IPS-20b (cell line): ENCODE measurements around the gene ULK4.
"Not testable (repeated sequence)": the region's sequence is repeated elsewhere in the genome, so short reads cannot be mapped to it uniquely, and the experiment has no call there.

Experiments used
- H3K27ac ChIP-seq: one replicate; pipeline ENCODE4 v1.5.1; 2013; ENCODE audit warnings: low read length
- H3K27me3 ChIP-seq: 2 replicates; pipeline ENCODE4 v1.6.1; 2013; ENCODE audit warnings: mild to moderate bottlenecking, low read length, inconsistent platforms; ENCODE audit not compliant: insufficient read depth
- H3K36me3 ChIP-seq: 2 replicates; pipeline ENCODE4 v1.6.1; 2013; ENCODE audit warnings: low read depth, mild to moderate bottlenecking, inconsistent platforms, low read length, moderate library complexity; ENCODE audit not compliant: insufficient read depth
- H3K4me1 ChIP-seq: 2 replicates; pipeline ENCODE4 v1.6.1; 2013; ENCODE audit warnings: mild to moderate bottlenecking, control low read depth, inconsistent platforms, low read length, moderate library complexity; ENCODE audit not compliant: insufficient read depth
- H3K4me3 ChIP-seq: 2 replicates; pipeline ENCODE4 v1.5.1; 2013; ENCODE audit warnings: mild to moderate bottlenecking, low read length, inconsistent platforms
- H3K9ac ChIP-seq: 2 replicates; pipeline ENCODE4 v1.6.1; 2013; ENCODE audit warnings: low read depth, mild to moderate bottlenecking, inconsistent platforms, low read length, moderate library complexity
- H3K9me3 ChIP-seq: 2 replicates; pipeline ENCODE4 v1.6.1; 2013; ENCODE audit warnings: mild to moderate bottlenecking, low read depth, low read length, inconsistent platforms; ENCODE audit not compliant: insufficient read depth

ULK4 gene

DNA sequence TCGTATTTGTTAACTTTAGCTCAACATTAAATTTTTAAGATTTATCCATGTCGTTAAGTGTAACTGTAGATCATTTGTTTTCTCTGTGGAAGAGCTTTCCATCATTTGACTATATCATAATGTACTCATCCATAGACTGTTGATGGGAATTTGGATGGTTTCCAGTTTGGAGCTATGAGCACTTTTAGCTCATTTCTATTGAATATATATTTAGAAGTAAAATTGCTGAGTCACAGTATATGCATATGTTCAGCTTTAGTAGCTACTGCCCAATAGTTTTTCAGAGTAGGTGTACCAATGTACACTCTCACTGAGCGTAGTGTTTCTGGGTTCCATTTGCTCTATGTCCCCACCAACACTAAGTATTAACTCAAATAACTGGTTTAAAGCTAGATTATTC lies 263.0 kb downstream of the ULK4 start:
- no peaks in the 10 kb centered on the region for H3K36me3 ChIP-seq
- H3K4me3 ChIP-seq, result no peak overlapping the region
- no peaks in the 10 kb centered on the region for H3K27me3 ChIP-seq
- H3K4me1 ChIP-seq, result peaks cover 2% of the 10 kb centered on the region; the same call in 1 of the 2 replicates
- no peak overlapping the region for H3K27ac ChIP-seq
- H3K9me3 ChIP-seq, result peaks cover 3% of the 10 kb centered on the region; the same call in 1 of the 2 replicates
- H3K9ac ChIP-seq, result no peak overlapping the region

DNA sequence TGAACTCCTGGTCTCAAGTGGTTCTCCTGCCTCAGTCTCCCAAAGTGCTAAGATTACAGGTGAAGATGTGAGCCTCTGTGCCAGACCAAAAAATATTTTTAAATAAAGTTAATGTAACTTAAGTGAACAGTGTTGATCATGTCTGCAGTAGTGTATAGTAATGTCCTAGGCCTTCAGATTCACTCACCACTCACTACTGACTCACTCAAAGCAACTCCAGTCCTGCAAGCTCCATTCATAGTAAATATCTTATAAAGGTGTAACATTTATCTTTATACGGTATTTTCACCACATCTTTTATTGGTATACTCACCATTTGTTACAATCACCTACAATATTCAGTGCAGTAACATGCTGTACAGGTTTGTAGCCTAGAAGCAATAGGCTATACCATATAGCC lies 264.2 kb downstream of the ULK4 start:
- H3K27me3 ChIP-seq, result no peaks in the 10 kb centered on the region
- H3K9me3 ChIP-seq, result peaks cover 3% of the 10 kb centered on the region; the same call in 1 of the 2 replicates
- H3K4me1 ChIP-seq, result peaks cover 2% of the 10 kb centered on the region; the same call in 1 of the 2 replicates
- H3K36me3 ChIP-seq, result no peaks in the 10 kb centered on the region
- no peak overlapping the region for H3K4me3 ChIP-seq
- H3K9ac ChIP-seq, result no peak overlapping the region
- H3K27ac ChIP-seq, result no peak overlapping the region

- H3K36me3 ChIP-seq, H3K4me3 ChIP-seq, H3K4me1 ChIP-seq, H3K9me3 ChIP-seq, H3K9ac ChIP-seq, H3K27me3 ChIP-seq, H3K27ac ChIP-seq: not testable (repeated sequence)
These were observed 266.1 kb downstream of the ULK4 start for GRCh38 chr3:41695806-41696205.

DNA sequence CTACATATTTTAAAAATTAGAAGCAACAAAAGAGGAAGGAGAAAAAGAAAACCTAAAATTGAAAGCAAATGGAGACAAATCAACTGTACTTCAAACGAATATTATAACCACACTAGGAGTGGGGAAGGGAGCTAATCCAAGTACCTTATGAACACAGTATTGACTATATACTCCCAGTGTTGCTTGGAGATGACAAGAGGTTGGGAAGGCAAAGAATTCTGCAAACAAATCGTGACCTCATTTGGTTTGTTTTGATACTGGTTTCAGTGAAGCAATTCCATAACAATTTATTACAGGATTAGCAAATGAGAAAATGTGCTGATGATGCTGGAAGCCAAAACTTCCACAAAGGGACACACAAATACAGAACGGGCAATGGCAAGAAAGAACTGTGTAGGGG lies 268.1 kb downstream of the ULK4 start:
- no peaks in the 10 kb centered on the region for H3K36me3 ChIP-seq
- H3K4me3 ChIP-seq, result no peak overlapping the region
- H3K4me1 ChIP-seq, result no peaks in the 10 kb centered on the region
- no peak overlapping the region for H3K9ac ChIP-seq
- H3K9me3 ChIP-seq, result peaks cover 3% of the 10 kb centered on the region; the same call in 1 of the 2 replicates
- H3K27ac ChIP-seq, result no peak overlapping the region
- H3K27me3 ChIP-seq, result no peaks in the 10 kb centered on the region

DNA sequence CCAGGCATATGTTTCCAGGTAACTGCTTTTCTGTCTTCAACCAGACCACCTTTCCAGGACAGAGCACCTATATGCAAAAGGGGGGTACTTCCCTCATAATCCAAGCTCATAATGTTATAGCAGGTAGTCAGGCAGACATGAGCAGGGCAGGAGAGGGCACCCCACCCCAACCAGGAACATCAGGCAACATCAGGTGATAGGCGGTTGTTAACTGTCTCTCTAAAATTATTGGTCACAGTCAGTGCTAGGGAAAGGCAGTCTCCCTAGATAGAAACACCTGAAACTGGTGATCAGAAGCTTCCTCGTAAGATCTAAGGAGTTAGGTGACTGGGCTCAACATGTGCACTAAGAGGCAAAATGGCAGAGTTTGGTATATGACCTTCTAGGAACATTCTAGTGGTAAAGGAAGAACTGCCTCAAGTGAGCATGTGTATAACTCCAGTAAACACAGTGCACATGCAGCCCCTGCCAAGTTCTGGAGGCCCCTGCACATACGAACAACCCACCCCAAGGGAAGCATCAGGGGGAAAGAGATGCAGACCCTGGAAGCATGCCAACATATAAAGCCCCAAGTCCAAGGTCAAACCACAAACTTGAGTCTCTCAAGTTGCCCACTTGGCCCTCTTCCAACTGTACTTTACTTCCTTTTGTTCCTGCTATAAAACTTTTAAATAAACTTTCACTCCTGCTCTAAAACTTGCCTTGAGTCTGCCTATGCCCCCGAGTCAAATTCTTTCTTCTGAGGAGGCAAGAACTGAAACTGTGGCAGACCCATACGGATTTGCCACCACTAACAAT lies 270.9 kb downstream of the ULK4 start:
- Histone ChIP-seq H3K27me3 (no peaks in the 10 kb centered on the region), H3K9me3 (peaks cover 1% of the 10 kb centered on the region; the same call in 1 of the 2 replicates), H3K27ac (no peak overlapping the region), H3K4me1 (no peaks in the 10 kb centered on the region), H3K36me3 (no peaks in the 10 kb centered on the region), H3K4me3 (no peak overlapping the region), H3K9ac (no peak overlapping the region)

DNA sequence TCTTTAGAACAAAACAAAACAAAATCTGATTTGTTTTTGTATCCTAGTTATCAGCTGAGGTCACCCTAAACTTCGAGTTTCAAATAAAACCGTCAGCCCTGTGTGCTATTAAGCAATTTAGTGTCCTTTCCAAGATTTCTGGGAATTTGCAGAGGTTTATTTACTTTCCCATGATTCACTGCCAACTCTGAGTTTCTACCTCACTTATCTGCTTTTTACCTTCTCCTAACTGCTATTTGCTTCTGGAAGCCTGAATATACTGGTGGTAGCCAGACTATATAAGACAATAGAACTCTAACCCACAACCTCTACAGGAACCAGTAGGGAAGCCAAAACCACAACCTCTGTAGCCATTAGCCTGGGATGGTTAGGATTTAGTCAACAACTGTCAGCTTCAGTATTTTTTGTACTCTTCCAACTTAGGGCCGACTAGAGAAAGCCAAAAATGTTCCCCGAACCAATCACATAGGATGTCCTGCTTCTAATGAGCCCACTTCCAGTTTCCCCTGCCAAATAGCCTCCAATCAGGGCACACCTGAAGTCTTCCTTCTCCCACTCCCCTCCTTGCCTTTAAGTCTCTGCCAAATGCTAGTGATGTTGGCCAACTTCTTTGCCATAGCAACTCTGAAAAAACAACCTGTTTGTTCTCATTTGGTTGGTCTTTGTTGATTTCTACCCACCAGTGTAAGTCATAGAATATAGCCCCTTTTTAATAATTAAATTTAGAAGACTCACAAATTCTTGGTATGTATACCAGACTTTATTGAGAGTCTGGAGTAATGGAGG lies 273.1 kb downstream of the ULK4 start:
- Histone ChIP-seq H3K4me1 (no peaks in the 10 kb centered on the region), H3K27ac (no peak overlapping the region), H3K36me3 (no peaks in the 10 kb centered on the region), H3K9ac (no peak overlapping the region), H3K9me3 (no peaks in the 10 kb centered on the region), H3K4me3 (no peak overlapping the region), H3K27me3 (no peaks in the 10 kb centered on the region)

- Histone ChIP-seq H3K4me1 (peaks cover 6% of the 10 kb centered on the region; the same call in 1 of the 2 replicates), H3K27me3 (no peaks in the 10 kb centered on the region)
These were observed 276.8 kb downstream of the ULK4 start for GRCh38 chr3:41684797-41685735.

GRCh38 chr3:41683666-41684350 lies 278.1 kb downstream of the ULK4 start:
- H3K9ac ChIP-seq, result no peak overlapping the region
- H3K27ac ChIP-seq, result no peak overlapping the region
- H3K27me3 ChIP-seq, result no peaks in the 10 kb centered on the region
- H3K4me1 ChIP-seq, result peaks cover 6% of the 10 kb centered on the region; the same call in 1 of the 2 replicates
- H3K36me3 ChIP-seq, result no peaks in the 10 kb centered on the region
- H3K4me3 ChIP-seq, result no peak overlapping the region
- no peaks in the 10 kb centered on the region for H3K9me3 ChIP-seq

More at GRCh38 chr3:41684797-41685735, 276.8 kb downstream of the ULK4 start:
- Histone ChIP-seq H3K4me3 (no peak overlapping the region), H3K9ac (no peak overlapping the region), H3K36me3 (no peaks in the 10 kb centered on the region), H3K27ac (no peak overlapping the region), H3K9me3 (no peaks in the 10 kb centered on the region)

GRCh38 chr3:41682996-41683395 lies 278.9 kb downstream of the ULK4 start:
- Histone ChIP-seq H3K9me3 (no peaks in the 10 kb centered on the region), H3K36me3 (no peaks in the 10 kb centered on the region), H3K9ac (no peak overlapping the region), H3K27me3 (no peaks in the 10 kb centered on the region), H3K27ac (no peak overlapping the region), H3K4me3 (no peak overlapping the region), H3K4me1 (peaks cover 6% of the 10 kb centered on the region; the same call in 1 of the 2 replicates)

GRCh38 chr3:41682382-41682781 lies 279.5 kb downstream of the ULK4 start:
- no peak overlapping the region for H3K9ac ChIP-seq
- no peaks in the 10 kb centered on the region for H3K36me3 ChIP-seq
- no peaks in the 10 kb centered on the region for H3K27me3 ChIP-seq
- H3K4me1 ChIP-seq, result peaks cover 6% of the 10 kb centered on the region; the same call in 1 of the 2 replicates
- no peak overlapping the region for H3K27ac ChIP-seq
- H3K4me3 ChIP-seq, result no peak overlapping the region
- no peaks in the 10 kb centered on the region for H3K9me3 ChIP-seq

DNA sequence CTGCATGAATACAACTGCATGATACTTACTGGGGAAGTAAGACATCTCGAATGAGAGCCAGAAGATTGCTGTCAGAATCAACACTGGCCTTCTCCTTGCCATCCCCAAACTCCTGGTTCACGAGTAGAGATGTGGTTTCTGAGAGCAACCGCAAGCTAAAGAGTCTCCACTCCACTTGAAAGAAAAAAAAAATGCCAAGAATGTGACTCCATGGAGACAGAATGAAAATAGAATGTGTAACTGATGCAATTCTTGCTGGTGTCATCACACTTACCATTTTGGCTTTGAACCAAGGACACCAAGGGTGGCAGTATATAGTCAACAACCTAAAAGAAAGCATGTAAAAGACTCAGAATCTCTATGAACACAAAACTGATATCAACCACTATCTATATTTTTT lies 280.4 kb downstream of the ULK4 start:
- H3K27ac ChIP-seq, result no peak overlapping the region
- H3K4me3 ChIP-seq, result no peak overlapping the region
- no peaks in the 10 kb centered on the region for H3K9me3 ChIP-seq
- no peaks in the 10 kb centered on the region for H3K27me3 ChIP-seq
- no peak overlapping the region for H3K9ac ChIP-seq
- no peaks in the 10 kb centered on the region for H3K36me3 ChIP-seq
- H3K4me1 ChIP-seq, result peaks cover 6% of the 10 kb centered on the region; the same call in 1 of the 2 replicates
